Measurements from ENCODE around the gene SERPINF2.
A peak's percentile ranks its signal among the peaks of the same experiment; 100 is the strongest.
"Not testable (repeated sequence)": the region's sequence is repeated elsewhere in the genome, so short reads cannot be mapped to it uniquely, and the experiment has no call there.

The SERPINF2 gene

GRCh38 chr17:1764705-1765104 lies 22.0 kb downstream of the SERPINF2 start:
- not testable (repeated sequence) for DNase-seq

GRCh38 chr17:1765576-1765975 lies 22.9 kb downstream of the SERPINF2 start:
- no peak for DNase-seq

- DNase-seq: no peak
These were observed 23.9 kb downstream of the SERPINF2 start for GRCh38 chr17:1766382-1767135.

- DNase-seq: no peak
These were observed 24.7 kb downstream of the SERPINF2 start for GRCh38 chr17:1767358-1767757.

- peak; percentile 24 for DNase-seq
These were observed 27.3 kb downstream of the SERPINF2 start for GRCh38 chr17:1769822-1770477.

- DNase-seq: not testable (repeated sequence)
These were observed 30.5 kb downstream of the SERPINF2 start for GRCh38 chr17:1773000-1773695.

- DNase-seq: no peak
These were observed 31.1 kb downstream of the SERPINF2 start for GRCh38 chr17:1773696-1774181.

- DNase-seq: no peak
These were observed 31.9 kb downstream of the SERPINF2 start for GRCh38 chr17:1774390-1775176.

GRCh38 chr17:1776328-1776727 lies 33.7 kb downstream of the SERPINF2 start:
- DNase-seq: no peak

GRCh38 chr17:1776857-1777256 lies 34.2 kb downstream of the SERPINF2 start:
- DNase-seq: no peak

GRCh38 chr17:1779571-1780131 lies 37.0 kb downstream of the SERPINF2 start:
- DNase-seq: peak; percentile 4

GRCh38 chr17:1782171-1782567 lies 39.5 kb downstream of the SERPINF2 start:
- no peak for DNase-seq

- no peak for DNase-seq
These were observed 40.6 kb downstream of the SERPINF2 start for GRCh38 chr17:1783271-1783670.

- peak; percentile 17 for DNase-seq
These were observed 41.4 kb downstream of the SERPINF2 start for GRCh38 chr17:1783834-1784611.

- DNase-seq: no peak
These were observed 43.3 kb downstream of the SERPINF2 start for GRCh38 chr17:1785930-1786329.

- no peak for DNase-seq
These were observed 44.0 kb downstream of the SERPINF2 start for GRCh38 chr17:1786708-1787107.

- DNase-seq: no peak
These were observed 44.7 kb downstream of the SERPINF2 start for GRCh38 chr17:1787301-1787902.

GRCh38 chr17:1789936-1790335 lies 47.3 kb downstream of the SERPINF2 start:
- no peak for DNase-seq

GRCh38 chr17:1792495-1793446 lies 50.1 kb downstream of the SERPINF2 start:
- no peak for DNase-seq

- no peak for DNase-seq
These were observed 50.8 kb downstream of the SERPINF2 start for GRCh38 chr17:1793447-1793806.
